ENCODE data around the gene HOXA5.

DNA sequence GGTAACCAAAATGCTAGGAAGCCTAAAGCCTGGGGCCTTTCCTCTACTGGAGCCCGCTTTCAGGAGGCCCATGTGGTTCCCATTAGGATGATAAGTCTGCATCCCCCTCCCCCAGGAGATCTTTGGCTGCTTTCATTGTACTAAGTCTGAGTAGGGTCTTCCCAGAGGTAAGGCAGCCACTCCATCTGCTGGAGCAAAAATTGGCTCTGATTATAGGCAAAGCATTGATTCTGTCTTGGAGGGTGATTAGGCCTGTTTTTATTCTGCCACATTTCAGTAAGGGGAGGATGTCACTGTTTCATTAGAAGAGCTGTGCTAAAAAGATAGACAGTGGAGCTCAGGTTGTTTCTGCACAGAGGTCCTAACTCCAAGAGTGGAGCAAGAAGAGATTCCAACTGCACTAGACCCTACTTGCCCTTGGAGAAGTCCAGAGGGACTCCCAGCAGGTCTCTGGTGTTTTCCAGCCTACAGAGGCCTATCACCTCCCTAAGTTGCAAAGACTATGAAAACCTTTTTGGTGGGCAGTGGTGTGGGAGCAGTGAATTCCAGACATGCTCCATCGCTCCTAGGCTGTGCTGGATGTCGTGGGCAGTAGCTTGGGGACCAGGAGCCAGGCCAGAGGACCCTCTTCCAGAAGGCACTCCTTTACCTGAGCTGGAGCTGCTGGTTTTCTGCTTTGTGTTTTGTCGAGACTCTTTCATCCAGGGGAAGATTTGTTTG lies 33.9 kb downstream of the HOXA5 start:
- TF ChIP-seq ZFP3 (CRISPR knock-in tag; IDR thresholded peaks at IDR 0.05) (no peak), RARB (CRISPR knock-in tag; IDR thresholded peaks at IDR 0.05) (no peak), ZNF70 (CRISPR knock-in tag; IDR thresholded peaks at IDR 0.05) (no peak)
- TF ChIP-seq, protein P1, sequence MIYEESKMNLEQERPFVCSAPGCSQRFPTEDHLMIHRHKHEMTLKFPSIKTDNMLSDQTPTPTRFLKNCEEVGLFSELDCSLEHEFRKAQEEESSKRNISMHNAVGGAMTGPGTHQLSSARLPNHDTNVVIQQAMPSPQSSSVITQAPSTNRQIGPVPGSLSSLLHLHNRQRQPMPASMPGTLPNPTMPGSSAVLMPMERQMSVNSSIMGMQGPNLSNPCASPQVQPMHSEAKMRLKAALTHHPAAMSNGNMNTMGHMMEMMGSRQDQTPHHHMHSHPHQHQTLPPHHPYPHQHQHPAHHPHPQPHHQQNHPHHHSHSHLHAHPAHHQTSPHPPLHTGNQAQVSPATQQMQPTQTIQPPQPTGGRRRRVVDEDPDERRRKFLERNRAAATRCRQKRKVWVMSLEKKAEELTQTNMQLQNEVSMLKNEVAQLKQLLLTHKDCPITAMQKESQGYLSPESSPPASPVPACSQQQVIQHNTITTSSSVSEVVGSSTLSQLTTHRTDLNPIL (CRISPR knock-in tag; IDR thresholded peaks at IDR 0.05; ENCODE audit: low read depth), result no peak
